PC-9 (cell line): Measurements from ENCODE around the gene NEURL3.

Experiments
- CTCF ChIP-seq: fragments of 200-600 bp; sonication (generic); conservative IDR thresholded peaks from 2 replicates; pipeline ENCODE4 v1.6.1; 2017; ENCODE audit warnings: mixed run types, antibody characterized with exemption, mild to moderate bottlenecking, moderate library complexity
- EZH2 ChIP-seq: fragments of 200-600 bp; sonication (generic); IDR thresholded peaks from 2 replicates; pipeline ENCODE4 v1.8.0; 2017; ENCODE audit warnings: antibody characterized with exemption, low read depth

- TF ChIP-seq EZH2, result no peak
- TF ChIP-seq CTCF, result no peak
These were observed 17.4 kb upstream of the NEURL3 start for GRCh38 chr2:96522304-96523203.
